PFSK-1 (cell line): ENCODE measurements around the gene RUSC1.

Experiments
- POLR2AphosphoS5 ChIP-seq: IDR thresholded peaks from 2 replicates; pipeline ENCODE4 v1.6.1; 2012; ENCODE audit warnings: low read depth, mild to moderate bottlenecking, control low read depth, low read length, moderate library complexity
- SIN3A ChIP-seq: IDR thresholded peaks from 2 replicates; pipeline ENCODE4 v1.6.1; 2012; ENCODE audit warnings: mild to moderate bottlenecking, low read length, moderate library complexity, borderline replicate concordance; ENCODE audit not compliant: insufficient read depth
- TF ChIP-seq, protein P1 (sequence below), 2 experiments: IDR thresholded peaks; 2 replicates each; pipeline versions ENCODE4 v1.6.1 to v1.8.0; 2011 to 2012; ENCODE audit warnings: low read depth in 2 of 2, low read length in 2 of 2, control low read depth in 1 of 2, inconsistent platforms in 1 of 2, mild to moderate bottlenecking in 1 of 2, moderate library complexity in 1 of 2; ENCODE audit not compliant: insufficient read depth in 1 of 2

DNA sequence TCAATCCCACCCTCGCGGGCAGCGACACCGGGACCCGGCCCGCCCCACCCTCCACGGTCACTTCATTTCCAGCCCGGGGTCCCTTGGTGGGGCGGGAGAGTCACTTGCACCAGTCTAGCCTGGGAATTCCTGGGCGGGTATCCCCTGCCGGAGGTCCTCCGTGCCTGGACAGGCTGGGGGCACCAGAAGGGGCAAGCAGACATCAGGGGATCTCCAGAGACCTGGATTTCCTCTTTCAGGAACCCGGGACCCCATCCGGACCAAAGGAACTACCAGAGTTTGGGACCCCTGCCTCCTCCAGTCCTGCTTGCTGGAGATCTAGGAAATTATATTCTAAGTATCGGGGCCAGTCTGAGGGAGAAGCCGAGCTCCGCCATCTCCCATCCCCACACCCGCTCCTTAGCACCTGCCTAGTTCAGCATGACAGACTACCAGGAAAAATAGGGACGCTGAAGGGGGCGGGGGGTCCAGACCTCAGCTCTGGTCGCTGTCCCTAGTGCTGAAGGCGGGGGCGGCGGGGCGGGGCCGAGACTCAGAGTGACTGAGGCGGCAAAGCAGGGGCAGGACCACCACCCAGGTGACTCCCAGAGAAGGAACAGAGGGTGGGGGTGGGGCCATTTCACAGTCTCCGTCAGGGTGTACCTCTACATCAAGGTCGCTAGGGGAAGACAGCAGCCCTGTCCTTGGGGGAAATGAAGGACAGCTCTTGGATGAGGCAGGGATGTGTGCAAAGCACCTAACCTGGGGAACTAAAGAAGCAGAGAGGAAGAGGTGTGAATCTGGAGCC lies 42.6 kb upstream of the RUSC1 start:
- TF ChIP-seq SIN3A: peak; percentile 82; the same call in 1 of the 2 replicates
- TF ChIP-seq POLR2AphosphoS5: no peak
- TF ChIP-seq, protein P1, sequence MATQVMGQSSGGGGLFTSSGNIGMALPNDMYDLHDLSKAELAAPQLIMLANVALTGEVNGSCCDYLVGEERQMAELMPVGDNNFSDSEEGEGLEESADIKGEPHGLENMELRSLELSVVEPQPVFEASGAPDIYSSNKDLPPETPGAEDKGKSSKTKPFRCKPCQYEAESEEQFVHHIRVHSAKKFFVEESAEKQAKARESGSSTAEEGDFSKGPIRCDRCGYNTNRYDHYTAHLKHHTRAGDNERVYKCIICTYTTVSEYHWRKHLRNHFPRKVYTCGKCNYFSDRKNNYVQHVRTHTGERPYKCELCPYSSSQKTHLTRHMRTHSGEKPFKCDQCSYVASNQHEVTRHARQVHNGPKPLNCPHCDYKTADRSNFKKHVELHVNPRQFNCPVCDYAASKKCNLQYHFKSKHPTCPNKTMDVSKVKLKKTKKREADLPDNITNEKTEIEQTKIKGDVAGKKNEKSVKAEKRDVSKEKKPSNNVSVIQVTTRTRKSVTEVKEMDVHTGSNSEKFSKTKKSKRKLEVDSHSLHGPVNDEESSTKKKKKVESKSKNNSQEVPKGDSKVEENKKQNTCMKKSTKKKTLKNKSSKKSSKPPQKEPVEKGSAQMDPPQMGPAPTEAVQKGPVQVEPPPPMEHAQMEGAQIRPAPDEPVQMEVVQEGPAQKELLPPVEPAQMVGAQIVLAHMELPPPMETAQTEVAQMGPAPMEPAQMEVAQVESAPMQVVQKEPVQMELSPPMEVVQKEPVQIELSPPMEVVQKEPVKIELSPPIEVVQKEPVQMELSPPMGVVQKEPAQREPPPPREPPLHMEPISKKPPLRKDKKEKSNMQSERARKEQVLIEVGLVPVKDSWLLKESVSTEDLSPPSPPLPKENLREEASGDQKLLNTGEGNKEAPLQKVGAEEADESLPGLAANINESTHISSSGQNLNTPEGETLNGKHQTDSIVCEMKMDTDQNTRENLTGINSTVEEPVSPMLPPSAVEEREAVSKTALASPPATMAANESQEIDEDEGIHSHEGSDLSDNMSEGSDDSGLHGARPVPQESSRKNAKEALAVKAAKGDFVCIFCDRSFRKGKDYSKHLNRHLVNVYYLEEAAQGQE (IDR thresholded peaks at IDR 0.05; ENCODE audit: insufficient read depth in 1 of 2, low read depth in 2 of 2, low read length in 2 of 2): peak; percentile 91 to 96
